Urinary bladder (tissue), 4 donors: ENCODE measurements around the gene SPECC1L. TPM values are rescaled to one million over a fixed set of nuclear protein-coding genes. Genes with fewer than 3 reads are reported as not detected.

Source experiments
- DNase-seq: peaks from one replicate; pipeline ENCODE4 v3.0.0-alpha.2; 2015; ENCODE audit errors: extremely low spot score
- H3K27ac ChIP-seq: one replicate; pipeline ENCODE4 v1.5.1; 2013; ENCODE audit warnings: low read depth, mild to moderate bottlenecking, moderate library complexity
- H3K36me3 ChIP-seq: one replicate; pipeline ENCODE4 v1.6.1; 2013; ENCODE audit warnings: mild to moderate bottlenecking, moderate library complexity; ENCODE audit not compliant: insufficient read depth
- H3K4me1 ChIP-seq: one replicate; pipeline ENCODE4 v1.6.1; 2013; ENCODE audit warnings: mild to moderate bottlenecking, moderate library complexity; ENCODE audit not compliant: insufficient read depth
- H3K4me3 ChIP-seq: one replicate; pipeline ENCODE4 v1.5.1; 2013; ENCODE audit warnings: low read depth, low read length
- WGBS: extraction: QIAGEN DNeasy Blood & Tissue Kit; methylation state at CpG from one replicate; pipeline ENCODE4 v1.1.7; 2013; 5-methylcytosine and 5-hydroxymethylcytosine counted together
- polyA plus RNA-seq: library from polyadenylated mRNA; stranded (reverse); fragments of 200-250 nt; gene quantifications from one replicate; pipeline ENCODE4 v1.2.3, GENCODE V29; 2013
- total RNA-seq: library from RNA; depleted of rRNA; stranded (reverse); fragments of >200 nt; gene quantifications from one replicate; pipeline ENCODE4 v1.2.3, GENCODE V29; 2014
- donor health status: healthy with polysubstance abuse.
- donor health status: healthy.

The SPECC1L gene
- total and polyA plus RNA-seq, 2 donors, result 29.8 to 50.3 TPM

DNA sequence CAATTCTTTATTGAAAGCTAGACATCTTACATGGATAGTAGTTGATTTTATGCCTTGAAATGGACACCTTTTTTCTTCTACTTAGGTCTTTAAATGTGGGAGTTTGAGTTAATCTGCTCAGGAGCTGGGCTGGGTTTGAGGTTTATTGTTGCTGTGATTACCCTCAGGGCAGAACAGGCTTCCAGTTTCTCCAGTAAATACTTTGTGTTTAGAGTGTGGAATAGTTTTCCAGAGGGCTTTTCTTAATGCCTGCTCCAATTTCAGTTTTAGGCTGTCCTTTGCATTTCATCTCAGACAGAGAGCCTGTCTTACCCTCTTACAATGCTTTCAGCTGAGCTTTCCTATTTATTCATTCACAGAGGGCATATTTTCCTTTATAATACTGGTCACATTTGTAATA, 86.9 kb downstream of the SPECC1L start:
- Histone ChIP-seq H3K4me1 (no peaks in the 10 kb centered on the region), H3K4me3 (no peak overlapping the region), H3K36me3 (no peaks in the 10 kb centered on the region), H3K27ac (no peak overlapping the region)
- DNase-seq, result no peak

DNA sequence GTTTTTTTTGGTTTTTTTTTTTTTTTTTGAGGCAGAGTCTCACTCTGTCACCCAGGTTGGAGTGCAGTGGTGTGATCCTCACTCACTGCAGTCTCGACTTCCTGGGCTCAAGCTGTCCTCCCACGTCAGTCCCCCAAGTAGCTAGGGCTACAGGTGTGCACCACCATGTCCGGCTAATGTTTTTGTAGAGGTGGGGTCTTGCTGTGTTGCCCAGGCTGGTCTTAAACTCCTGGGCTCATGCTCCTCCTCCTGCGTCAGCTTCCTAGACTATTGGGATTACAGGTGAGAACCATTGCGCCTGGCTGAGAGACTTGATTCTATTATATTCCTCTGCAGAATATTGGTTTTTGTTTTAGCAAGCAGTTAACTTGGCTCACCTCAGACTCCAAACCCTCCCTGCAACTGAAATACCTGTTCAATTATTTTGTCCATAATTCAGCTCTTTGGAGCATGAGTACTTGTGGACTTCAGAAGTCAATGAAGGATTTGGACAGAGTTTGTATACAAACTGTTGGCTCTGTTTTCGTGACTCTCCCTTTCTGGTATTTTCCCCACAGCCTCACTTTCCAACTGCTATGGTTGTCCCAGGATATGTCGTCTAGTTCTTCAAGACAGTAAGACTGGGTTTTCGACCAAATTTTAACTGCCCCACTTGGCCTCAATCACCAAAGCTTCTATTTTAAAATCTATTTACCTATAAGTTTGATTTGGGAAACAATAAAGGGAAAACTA, 87.6 kb downstream of the SPECC1L start:
- DNase-seq, result no peak
- 84% methylated on average over 8 of the region's 8 CpGs for WGBS
- H3K4me3 ChIP-seq, result no peak overlapping the region
- H3K27ac ChIP-seq, result no peak overlapping the region
- H3K4me1 ChIP-seq, result no peaks in the 10 kb centered on the region
- peaks cover 2% of the 10 kb centered on the region for H3K36me3 ChIP-seq

DNA sequence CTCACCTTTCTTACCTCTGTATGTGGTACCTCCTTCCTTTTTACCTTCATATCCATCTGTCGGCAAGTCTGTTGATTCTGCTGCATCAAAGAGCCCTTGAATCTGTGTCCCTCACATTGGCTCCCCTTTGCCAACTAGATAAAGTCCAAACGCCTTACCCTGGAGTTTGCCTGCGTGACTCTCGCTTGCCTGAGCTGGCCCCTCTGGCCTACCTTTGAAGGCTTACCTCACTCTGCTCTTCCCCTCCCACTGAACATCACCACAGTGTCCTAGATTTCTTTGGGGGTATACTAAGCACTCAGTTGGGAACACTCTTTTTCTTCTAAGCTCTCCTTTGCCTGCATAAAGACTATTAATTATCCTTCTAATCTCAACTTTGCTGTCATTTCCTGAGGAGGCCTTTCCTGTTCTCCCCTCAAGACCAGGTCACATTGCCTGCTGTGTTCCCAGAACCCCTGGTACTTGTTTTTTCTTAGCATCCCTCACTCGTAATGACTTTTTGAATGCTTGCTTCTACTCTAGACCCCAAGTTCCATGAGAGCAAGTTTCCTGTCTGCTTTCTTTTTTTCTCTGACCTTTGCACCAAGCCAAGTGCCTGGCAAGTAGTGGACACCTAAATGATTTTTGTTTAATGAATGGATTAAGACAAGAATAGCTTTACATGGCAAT, 89.0 kb downstream of the SPECC1L start:
- Histone ChIP-seq H3K27ac (no peak overlapping the region), H3K4me1 (no peaks in the 10 kb centered on the region), H3K4me3 (no peak overlapping the region), H3K36me3 (peaks cover 3% of the 10 kb centered on the region)
- no peak for DNase-seq
- 80% methylated on average over 5 of the region's 5 CpGs for WGBS

DNA sequence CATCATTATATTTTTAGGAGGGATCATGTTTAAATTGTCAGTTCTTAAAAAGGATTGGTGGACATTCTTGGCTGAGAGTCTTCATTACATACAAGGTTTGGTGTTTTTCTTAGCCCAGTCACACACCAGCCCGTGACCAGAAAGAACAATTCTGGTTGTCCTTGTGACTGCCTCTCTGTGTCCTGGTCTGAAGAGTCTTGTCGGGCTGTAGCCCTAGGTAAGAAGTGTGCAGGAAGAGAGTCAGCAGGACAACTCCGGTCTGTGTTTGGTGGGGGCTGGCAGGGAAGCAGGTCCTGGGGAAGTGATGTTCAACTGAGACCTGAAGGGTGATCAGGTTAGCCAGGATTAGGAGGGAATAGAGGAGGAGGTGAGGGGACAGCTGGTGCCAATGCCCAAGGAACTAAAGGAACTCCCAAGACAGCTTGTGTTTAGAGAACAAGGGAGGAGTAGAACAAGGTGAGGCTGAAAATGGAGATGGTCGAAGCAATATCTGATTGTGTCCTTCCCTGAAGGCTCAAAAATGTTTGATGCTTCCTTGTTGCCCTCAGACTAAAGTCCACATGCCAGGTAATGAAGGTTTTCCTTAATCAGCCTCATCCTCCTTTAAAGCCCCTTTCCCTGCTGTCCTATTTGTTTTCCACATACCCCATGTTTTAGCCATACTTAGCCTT, 91.5 kb downstream of the SPECC1L start:
- H3K27ac ChIP-seq, result no peak overlapping the region
- H3K4me3 ChIP-seq, result no peak overlapping the region
- no peaks in the 10 kb centered on the region for H3K4me1 ChIP-seq
- 90% methylated on average over 4 of the region's 4 CpGs for WGBS
- DNase-seq, result no peak
- peaks cover 3% of the 10 kb centered on the region for H3K36me3 ChIP-seq

DNA sequence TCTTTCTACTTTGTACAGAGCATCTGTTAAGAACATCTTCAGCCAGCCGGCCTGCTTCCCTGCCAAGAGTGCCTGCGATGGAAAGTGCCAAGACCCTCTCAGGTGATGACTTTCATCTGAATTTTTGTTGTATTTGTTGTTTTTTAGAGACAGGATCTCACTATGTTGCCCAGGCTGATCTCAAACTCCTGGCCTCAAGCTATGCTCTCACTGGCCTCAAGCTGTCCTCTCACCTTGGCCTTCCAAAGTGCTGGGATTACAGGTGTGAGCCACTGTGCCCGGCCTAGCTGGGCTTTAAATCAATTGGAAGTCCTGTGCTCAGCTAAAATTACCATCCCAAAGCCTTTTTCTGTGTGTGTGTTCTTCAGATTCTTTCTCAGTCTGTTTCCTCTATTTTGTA, 92.6 kb downstream of the SPECC1L start:
- 96% methylated on average over 3 of the region's 3 CpGs for WGBS
- Histone ChIP-seq H3K4me1 (no peaks in the 10 kb centered on the region), H3K36me3 (peaks cover 3% of the 10 kb centered on the region), H3K4me3 (no peak overlapping the region), H3K27ac (no peak overlapping the region)
- no peak for DNase-seq

DNA sequence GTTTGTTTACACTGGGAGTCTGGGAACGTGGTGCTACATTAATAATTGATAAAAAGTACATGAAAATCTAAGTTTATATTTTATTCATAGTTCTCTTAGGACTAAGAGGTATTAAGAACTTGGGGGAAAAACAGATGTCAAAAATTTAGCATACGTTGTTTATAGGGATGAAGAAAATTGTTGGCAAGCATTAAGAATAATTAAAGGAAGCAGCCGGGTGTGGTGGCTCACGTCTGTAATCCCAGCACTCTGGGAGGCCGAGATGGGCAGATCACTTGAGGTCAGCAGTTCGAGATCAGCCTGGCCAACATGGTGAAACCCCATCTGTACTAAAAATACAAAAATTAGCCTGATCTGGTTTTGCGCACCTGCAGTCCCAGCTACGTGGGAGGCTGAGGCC, 96.1 kb downstream of the SPECC1L start:
- 60% methylated on average over 8 of the region's 8 CpGs for WGBS
- Histone ChIP-seq H3K4me1 (no peaks in the 10 kb centered on the region), H3K27ac (no peak overlapping the region), H3K36me3 (peaks cover 11% of the 10 kb centered on the region), H3K4me3 (no peak overlapping the region)
- DNase-seq, result no peak

DNA sequence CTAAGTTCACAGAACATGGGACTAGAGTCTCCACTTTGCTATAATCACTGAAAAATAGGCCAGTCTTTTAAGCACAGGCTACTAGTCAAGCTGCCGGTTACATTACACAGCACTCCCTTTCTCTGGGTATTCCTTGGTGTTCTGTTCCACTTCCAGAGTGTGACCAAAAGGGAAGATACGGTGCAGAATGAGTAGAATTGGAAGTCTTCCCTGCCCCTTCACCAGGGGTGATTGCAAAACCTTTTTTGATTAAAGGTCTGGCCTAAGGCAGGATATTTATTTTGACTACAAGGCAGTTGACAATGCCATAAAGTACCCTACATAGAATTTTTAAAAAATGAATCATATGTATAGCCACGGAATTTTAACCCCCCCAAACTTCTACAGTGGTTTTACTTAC, 97.2 kb downstream of the SPECC1L start:
- H3K4me1 ChIP-seq, result no peaks in the 10 kb centered on the region
- no peak for DNase-seq
- H3K36me3 ChIP-seq, result peaks cover 11% of the 10 kb centered on the region
- 77% methylated on average over 3 of the region's 3 CpGs for WGBS
- H3K4me3 ChIP-seq, result no peak overlapping the region
- no peak overlapping the region for H3K27ac ChIP-seq

DNA sequence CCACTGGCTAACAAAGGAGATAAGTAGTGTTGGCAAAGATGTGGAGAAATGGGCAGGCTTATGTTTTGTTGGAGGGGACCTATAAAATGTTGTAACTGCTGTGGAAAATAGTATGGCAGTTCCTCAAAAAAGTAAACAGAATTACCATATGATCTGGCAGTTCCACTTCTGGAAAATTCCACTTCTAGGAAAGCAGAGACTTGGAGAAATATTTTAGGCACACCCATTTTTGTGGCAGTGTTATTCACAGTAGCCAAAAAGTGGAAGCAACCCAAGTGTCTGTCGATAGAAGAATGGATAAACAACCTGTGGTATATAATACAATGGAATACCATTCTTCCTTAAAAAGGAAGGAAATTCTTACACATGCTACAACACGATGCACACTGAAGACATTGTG, 99.8 kb downstream of the SPECC1L start:
- Histone ChIP-seq H3K27ac (no peak overlapping the region), H3K36me3 (peaks cover 8% of the 10 kb centered on the region)
- WGBS, result 74% methylated on average over 2 of the region's 2 CpGs

DNA sequence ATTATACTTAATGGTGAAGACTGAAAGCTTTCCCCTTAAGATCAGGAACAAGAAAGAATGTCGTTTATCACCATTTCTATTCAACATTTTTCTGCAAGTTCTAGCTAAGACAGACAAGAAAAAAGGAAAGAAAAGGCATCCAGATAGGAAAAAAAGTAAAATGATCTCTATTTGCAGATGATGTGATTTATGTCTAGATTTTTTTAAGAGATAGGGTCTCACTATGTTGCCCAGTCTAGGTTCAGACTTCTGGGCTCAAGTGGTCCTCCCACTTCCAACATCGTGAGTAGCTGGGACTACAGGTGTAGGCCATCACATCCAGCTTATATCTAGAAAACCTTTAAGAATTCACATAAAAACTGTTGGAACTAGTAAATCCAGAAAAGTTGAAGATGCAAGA, 105.4 kb downstream of the SPECC1L start:
- Histone ChIP-seq H3K27ac (no peak overlapping the region), H3K36me3 (peaks cover 4% of the 10 kb centered on the region), H3K4me1 (no peaks in the 10 kb centered on the region), H3K4me3 (no peak overlapping the region)
- no peak for DNase-seq
- WGBS, result 95% methylated on average over 2 of the region's 2 CpGs

More for the DNA sequence above, 99.8 kb downstream of the SPECC1L start:
- no peak for DNase-seq
- no peak overlapping the region for H3K4me3 ChIP-seq
- no peaks in the 10 kb centered on the region for H3K4me1 ChIP-seq

DNA sequence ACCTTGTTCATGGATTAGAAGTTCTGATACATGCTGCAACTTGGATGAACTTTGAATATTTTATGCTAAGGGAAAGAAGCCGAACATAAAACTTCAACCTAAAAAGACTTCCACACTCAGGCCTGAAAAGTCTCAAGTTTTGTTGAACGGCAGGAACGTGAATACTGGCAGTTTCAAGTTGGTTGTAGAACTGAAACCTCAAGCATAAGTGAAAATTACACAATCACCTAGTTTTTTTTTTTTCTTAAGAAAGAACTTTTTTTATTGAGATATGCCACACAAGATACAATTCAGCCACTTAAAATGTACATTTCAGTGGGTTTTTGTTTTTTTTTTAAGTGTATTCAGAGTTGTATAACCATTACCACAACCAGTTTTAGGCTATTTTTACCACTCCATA, 106.0 kb downstream of the SPECC1L start:
- no peaks in the 10 kb centered on the region for H3K4me1 ChIP-seq
- H3K36me3 ChIP-seq, result peaks cover 2% of the 10 kb centered on the region
- no peak overlapping the region for H3K27ac ChIP-seq
- no peak overlapping the region for H3K4me3 ChIP-seq
- DNase-seq, result no peak
- WGBS, result 90% methylated on average over 3 of the region's 3 CpGs

DNA sequence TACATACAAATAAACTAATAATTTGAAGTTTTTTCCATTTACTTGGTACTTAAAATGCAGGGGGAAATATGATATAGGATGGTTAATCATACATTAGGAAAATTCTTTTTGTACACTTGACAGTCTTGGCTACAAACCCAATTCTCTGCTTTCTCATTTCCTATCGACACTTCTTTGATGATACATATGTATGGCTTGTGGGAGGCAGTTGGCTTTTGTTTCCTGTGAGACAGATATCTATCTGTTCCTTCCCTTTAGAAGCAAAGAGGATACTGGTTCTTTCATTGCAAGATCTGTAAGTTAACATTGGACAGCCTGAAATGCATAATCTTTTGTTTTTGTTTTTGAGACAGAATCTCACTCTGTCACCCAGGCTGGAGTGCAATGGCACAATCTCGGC, 108.9 kb downstream of the SPECC1L start:
- DNase-seq, result no peak
- H3K27ac ChIP-seq, result no peak overlapping the region
- H3K36me3 ChIP-seq, result peaks cover 2% of the 10 kb centered on the region
- H3K4me3 ChIP-seq, result no peak overlapping the region
- 80% methylated on average over 2 of the region's 2 CpGs for WGBS
- no peaks in the 10 kb centered on the region for H3K4me1 ChIP-seq

DNA sequence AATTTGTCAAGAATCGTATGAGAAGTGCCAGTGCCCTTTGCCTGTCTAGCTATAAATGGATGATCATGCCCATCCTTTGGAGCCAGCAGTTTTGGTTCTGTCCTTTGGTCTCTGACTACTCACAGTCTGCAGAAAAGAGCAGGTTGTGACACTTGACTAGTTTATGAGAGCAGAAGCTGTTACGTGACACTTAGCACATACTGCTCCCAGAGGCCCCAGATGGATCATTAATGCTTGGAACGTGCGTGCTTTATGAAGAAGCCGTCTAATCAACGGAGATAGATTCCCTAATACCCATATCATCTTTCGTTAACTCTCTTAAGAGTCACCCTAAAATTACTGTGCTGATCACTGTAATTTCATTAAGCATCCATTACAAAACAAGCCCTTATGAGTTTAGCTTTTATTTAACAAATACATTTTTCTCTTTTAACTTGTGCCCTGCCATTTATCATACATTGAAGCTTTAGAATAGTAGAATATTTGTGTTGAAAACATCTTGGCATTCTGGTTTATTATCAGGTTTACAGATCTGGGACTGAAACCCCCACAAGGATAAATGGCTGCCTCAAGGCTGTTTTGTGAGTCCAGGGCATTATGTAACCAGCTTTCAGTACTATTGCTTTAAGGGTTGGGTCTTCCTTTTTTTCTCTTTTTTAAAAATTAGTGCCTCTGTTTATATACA, 109.7 kb downstream of the SPECC1L start:
- Histone ChIP-seq H3K4me3 (no peak overlapping the region), H3K36me3 (peaks cover 2% of the 10 kb centered on the region), H3K27ac (no peak overlapping the region), H3K4me1 (no peaks in the 10 kb centered on the region)
- DNase-seq, result no peak
- WGBS, result 71% methylated on average over 7 of the region's 7 CpGs

DNA sequence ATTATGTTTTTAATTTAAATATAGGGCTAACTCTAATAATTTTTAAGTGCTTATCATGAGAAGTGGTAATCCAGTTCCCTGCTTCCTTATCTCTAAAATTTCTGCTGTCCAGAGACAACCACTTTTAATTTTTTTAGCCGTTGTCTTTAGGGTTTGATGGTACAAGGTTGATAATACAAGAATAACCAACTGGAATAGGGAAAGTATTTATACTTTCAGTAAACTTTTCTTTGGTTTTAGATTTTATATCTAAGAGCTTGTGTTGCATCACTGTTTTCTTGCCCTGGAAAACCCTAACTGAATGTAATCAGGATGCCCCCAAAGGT, 110.2 kb downstream of the SPECC1L start:
- Histone ChIP-seq H3K4me1 (no peaks in the 10 kb centered on the region), H3K27ac (no peak overlapping the region), H3K36me3 (peaks cover 2% of the 10 kb centered on the region), H3K4me3 (no peak overlapping the region)
- WGBS, result 77% methylated on average over 1 of the region's 1 CpG
- DNase-seq, result no peak

DNA sequence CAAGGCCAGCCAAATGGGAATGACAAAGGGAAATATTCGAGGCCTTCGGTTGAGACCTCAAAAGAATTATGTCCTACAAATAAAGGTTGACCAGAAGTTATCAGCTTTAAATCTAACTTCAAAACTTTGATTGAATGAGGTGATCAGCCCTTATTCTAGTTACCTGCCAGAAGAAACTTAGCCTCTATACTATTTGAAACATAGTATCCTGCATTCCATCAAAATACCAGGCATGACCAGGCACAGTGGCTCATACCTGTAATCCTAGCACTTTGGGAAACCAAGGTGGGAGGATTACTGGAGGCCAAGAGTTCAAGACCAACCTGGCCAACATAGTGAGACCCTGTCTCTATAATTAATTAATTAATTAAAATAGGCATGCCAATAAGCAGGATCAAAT, 112.4 kb downstream of the SPECC1L start:
- DNase-seq, result no peak
- WGBS, result 87% methylated on average over 2 of the region's 2 CpGs

More for the DNA sequence above, 112.4 kb downstream of the SPECC1L start:
- Histone ChIP-seq H3K4me1 (no peaks in the 10 kb centered on the region), H3K4me3 (no peak overlapping the region), H3K27ac (no peak overlapping the region), H3K36me3 (no peaks in the 10 kb centered on the region)
